ENCODE data around the gene ITPRIPL1.
A peak's percentile ranks its signal among the peaks of the same experiment; 100 is the strongest.
"Not testable (repeated sequence)": the region's sequence is repeated elsewhere in the genome, so short reads cannot be mapped to it uniquely, and the experiment has no call there.

The ITPRIPL1 gene, protein sequence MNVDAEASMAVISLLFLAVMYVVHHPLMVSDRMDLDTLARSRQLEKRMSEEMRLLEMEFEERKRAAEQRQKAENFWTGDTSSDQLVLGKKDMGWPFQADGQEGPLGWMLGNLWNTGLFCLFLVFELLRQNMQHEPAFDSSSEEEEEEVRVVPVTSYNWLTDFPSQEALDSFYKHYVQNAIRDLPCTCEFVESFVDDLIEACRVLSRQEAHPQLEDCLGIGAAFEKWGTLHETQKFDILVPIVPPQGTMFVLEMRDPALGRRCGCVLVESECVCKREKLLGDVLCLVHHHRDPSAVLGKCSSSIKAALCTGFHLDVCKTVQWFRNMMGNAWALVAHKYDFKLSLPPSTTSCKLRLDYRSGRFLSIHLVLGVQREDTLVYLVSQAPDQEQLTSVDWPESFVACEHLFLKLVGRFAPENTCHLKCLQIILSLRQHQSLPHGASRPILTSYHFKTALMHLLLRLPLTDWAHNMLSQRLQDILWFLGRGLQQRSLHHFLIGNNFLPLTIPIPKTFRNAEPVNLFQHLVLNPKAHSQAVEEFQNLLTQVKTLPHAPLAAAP

DNA sequence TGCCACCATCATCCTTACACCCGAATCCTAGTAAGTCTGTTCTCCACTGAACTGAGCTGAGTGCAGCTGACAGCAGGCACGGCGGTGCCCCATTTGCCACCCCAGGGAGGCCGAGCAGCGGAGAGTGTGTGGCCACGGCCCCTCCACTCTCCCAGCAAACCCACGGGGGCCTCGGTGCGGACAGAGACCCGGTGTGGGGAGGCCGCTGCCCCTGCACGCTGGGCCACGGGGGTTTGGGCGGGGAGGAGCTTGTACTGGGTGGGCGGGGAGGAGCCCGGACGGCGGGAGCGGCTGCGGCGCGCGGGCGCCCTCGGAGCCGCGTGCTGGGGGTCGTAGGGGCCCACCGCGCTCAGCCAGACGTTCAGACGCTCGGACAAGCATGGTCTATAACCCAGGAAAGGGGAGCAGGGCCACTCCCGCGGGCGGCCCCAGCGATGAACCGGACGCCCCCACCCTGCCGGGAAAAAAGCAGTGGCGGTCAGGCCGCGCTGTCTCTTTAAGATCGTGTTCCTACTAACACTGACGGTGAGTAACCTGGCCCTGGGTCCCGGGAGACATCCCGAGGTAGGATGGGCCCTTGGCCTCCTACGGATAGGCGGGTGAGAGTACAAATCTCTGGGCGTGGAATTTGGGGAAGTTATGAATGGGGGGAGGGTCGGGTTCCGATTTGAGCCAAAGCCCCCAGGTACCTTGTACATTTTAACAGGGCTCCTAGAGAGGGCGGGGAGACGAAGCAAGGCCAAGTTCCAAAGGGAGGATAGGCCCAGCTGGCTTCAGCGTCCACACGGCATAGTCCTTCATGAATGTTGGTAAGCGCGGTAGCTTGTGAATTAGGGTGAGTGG, at the start of gene ITPRIPL1:
Gene ITPRIPL1, plus strand, starts transcription at position 277 of the 843 bp plus-strand sequence. Its CDS starts 523 bp downstream, at position 800.
- ATAC-seq (ENCODE audit: low read depth): no peak; the same call in 2 of the 3 replicates

DNA sequence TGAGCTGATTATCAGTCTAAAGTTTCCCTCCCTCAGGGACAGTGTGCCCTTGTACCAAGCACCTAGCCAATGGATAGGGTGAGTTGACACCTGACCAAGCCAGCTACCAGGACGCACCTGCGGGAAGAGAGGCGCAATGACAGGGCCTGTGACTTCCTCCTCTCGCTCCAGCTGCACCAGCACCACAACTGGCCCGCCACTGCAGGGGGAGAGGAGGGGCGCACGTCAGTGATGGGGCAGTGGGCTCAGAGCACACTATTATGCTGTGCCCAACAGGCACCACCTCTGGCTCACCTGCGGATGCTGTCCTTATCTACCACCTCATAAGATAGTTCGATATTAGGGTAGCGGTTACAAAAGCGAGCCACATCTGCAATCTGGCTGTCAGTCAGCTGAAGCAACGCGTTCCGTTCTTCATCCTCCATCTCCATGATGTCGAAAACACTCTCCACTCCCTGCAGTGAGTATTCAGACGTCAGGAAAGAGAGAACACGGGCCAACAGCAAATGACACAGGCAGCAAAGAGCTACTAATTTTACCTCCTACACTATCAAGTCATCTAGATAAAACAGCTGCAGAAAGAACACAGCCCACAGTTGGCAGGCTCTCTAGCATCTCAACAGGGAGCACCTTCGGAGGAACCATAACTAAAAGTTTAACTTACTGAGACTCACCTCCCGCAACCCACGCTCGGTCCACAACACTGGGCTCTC, 48.2 kb upstream of the ITPRIPL1 start:
- no peaks in the 10 kb centered on the region for H3K9me3 ChIP-seq (ENCODE audit: severe bottlenecking)
- TF ChIP-seq, protein P1, sequence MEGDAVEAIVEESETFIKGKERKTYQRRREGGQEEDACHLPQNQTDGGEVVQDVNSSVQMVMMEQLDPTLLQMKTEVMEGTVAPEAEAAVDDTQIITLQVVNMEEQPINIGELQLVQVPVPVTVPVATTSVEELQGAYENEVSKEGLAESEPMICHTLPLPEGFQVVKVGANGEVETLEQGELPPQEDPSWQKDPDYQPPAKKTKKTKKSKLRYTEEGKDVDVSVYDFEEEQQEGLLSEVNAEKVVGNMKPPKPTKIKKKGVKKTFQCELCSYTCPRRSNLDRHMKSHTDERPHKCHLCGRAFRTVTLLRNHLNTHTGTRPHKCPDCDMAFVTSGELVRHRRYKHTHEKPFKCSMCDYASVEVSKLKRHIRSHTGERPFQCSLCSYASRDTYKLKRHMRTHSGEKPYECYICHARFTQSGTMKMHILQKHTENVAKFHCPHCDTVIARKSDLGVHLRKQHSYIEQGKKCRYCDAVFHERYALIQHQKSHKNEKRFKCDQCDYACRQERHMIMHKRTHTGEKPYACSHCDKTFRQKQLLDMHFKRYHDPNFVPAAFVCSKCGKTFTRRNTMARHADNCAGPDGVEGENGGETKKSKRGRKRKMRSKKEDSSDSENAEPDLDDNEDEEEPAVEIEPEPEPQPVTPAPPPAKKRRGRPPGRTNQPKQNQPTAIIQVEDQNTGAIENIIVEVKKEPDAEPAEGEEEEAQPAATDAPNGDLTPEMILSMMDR (IDR thresholded peaks at IDR 0.05; ENCODE audit: poor library complexity, severe bottlenecking): no peak
- no peak overlapping the region for H3K27ac ChIP-seq (ENCODE audit: poor library complexity, severe bottlenecking)
- no peak for DNase-seq (ENCODE audit: low spot score)
- peaks cover 88% of the 10 kb centered on the region for H3K36me3 ChIP-seq (ENCODE audit: low read depth)
- H3K4me3 ChIP-seq (ENCODE audit: severe bottlenecking): no peak overlapping the region
- no peaks in the 10 kb centered on the region for H3K4me1 ChIP-seq (ENCODE audit: insufficient read depth, poor library complexity, severe bottlenecking)
- no peaks in the 10 kb centered on the region for H3K27me3 ChIP-seq (ENCODE audit: insufficient read depth, poor library complexity, severe bottlenecking)
- ATAC-seq (ENCODE audit: low read depth): no peak

More for the DNA sequence above, at the start of gene ITPRIPL1:
- Histone ChIP-seq H3K27me3 (ENCODE audit: insufficient read depth, poor library complexity, severe bottlenecking) (peaks cover 47% of the 10 kb centered on the region), H3K27ac (ENCODE audit: poor library complexity, severe bottlenecking) (no peak within 1 kb of the TSS), H3K36me3 (ENCODE audit: low read depth) (no peaks in the 10 kb centered on the region), H3K4me3 (ENCODE audit: severe bottlenecking) (peak within 1 kb of the TSS; percentile 12), H3K9me3 (ENCODE audit: severe bottlenecking) (no peaks in the 10 kb centered on the region), H3K4me1 (ENCODE audit: insufficient read depth, poor library complexity, severe bottlenecking) (peaks cover 15% of the 10 kb centered on the region)
- no peak for DNase-seq (ENCODE audit: low spot score)
- TF ChIP-seq, protein P1 (IDR thresholded peaks at IDR 0.05; ENCODE audit: poor library complexity, severe bottlenecking): no peak

DNA sequence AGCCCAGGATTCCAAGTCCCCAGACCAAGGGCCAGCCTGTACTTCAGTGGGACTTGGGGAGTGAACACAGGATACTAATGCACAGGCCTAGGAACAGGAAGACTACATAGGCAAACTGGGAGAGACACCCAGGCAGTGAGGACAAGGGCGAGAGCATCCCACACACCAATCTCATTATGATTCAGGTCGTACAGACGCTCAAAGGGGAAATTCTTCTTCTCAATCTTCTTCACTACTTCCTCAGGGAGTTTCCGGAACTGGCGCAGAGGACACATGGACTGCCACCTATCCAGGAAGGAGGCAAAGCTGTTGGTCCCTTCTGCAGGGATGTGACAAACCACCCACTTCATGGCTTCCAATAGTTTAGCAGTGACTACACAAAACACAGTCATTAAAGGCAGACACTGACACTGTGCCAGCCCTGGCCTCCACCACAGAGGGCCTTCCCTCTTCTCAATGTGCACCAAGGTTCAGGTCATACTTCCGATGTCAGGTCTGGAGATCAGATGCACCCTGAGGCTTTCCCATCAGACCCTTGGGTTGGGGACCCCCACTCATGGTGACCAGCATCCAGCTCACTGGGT, 37.8 kb upstream of the ITPRIPL1 start:
- Histone ChIP-seq H3K27ac (ENCODE audit: poor library complexity, severe bottlenecking) (no peak overlapping the region), H3K4me1 (ENCODE audit: insufficient read depth, poor library complexity, severe bottlenecking) (no peaks in the 10 kb centered on the region), H3K9me3 (ENCODE audit: severe bottlenecking) (no peaks in the 10 kb centered on the region), H3K36me3 (ENCODE audit: low read depth) (peaks cover 98% of the 10 kb centered on the region), H3K4me3 (ENCODE audit: severe bottlenecking) (no peak overlapping the region), H3K27me3 (ENCODE audit: insufficient read depth, poor library complexity, severe bottlenecking) (no peaks in the 10 kb centered on the region)
- ATAC-seq (ENCODE audit: low read depth): no peak
- DNase-seq (ENCODE audit: low spot score): no peak
- TF ChIP-seq, protein P1 (IDR thresholded peaks at IDR 0.05; ENCODE audit: poor library complexity, severe bottlenecking): no peak

DNA sequence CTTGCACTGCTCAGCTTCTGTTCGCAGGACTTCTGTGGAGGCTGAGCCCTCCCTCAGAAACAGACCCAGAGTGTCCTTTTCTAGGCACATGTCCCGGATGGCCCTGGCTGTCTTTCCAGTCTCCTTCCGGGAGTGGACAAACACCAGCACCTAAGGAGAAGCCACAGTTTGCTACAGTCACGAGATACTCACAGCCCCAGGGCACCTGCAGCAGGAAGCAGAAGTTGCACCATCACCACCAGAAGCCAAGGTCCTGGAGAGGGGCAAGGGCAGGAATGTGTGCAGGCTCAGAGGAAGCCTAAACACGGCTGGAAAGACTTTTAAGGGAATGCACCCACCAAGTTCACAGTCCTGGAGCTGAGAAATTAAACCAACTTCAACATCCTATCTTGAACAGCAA, 33.4 kb upstream of the ITPRIPL1 start:
- no peaks in the 10 kb centered on the region for H3K9me3 ChIP-seq (ENCODE audit: severe bottlenecking)
- no peaks in the 10 kb centered on the region for H3K4me1 ChIP-seq (ENCODE audit: insufficient read depth, poor library complexity, severe bottlenecking)
- no peak overlapping the region for H3K27ac ChIP-seq (ENCODE audit: poor library complexity, severe bottlenecking)
- no peak overlapping the region for H3K4me3 ChIP-seq (ENCODE audit: severe bottlenecking)
- DNase-seq (ENCODE audit: low spot score) (no peak), ATAC-seq (ENCODE audit: low read depth) (no peak)
- H3K27me3 ChIP-seq (ENCODE audit: insufficient read depth, poor library complexity, severe bottlenecking): no peaks in the 10 kb centered on the region
- H3K36me3 ChIP-seq (ENCODE audit: low read depth): peaks cover 100% of the 10 kb centered on the region
- TF ChIP-seq, protein P1 (IDR thresholded peaks at IDR 0.05; ENCODE audit: poor library complexity, severe bottlenecking): no peak

DNA sequence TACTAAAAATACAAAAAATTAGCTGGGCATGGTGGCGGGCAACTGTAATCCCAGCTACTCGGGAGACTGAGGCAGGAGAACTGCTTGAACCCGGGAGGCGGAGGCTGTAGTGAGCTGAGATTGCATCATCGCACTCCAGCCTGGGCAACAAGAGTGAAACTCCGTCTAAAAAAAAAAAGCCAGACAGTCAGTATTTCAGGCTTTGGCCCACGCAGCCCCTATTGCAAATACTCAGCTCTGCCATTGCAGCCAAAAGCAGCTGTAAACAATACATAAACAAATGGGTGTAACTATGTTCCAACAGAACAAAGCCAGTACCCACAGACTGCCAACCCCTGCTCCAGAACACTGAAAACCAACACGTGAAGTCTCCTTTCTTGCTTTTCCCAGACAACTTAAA, 30.8 kb upstream of the ITPRIPL1 start:
- not testable (repeated sequence) for H3K4me3 ChIP-seq (ENCODE audit: severe bottlenecking); H3K27ac ChIP-seq (ENCODE audit: poor library complexity, severe bottlenecking); ATAC-seq (ENCODE audit: low read depth); H3K27me3 ChIP-seq (ENCODE audit: insufficient read depth, poor library complexity, severe bottlenecking); DNase-seq (ENCODE audit: low spot score); H3K9me3 ChIP-seq (ENCODE audit: severe bottlenecking); H3K4me1 ChIP-seq (ENCODE audit: insufficient read depth, poor library complexity, severe bottlenecking)
- H3K36me3 ChIP-seq (ENCODE audit: low read depth): peaks cover 100% of the 10 kb centered on the region
